ENCODE results near the gene SH2D4B.

SH2D4B gene

DNA sequence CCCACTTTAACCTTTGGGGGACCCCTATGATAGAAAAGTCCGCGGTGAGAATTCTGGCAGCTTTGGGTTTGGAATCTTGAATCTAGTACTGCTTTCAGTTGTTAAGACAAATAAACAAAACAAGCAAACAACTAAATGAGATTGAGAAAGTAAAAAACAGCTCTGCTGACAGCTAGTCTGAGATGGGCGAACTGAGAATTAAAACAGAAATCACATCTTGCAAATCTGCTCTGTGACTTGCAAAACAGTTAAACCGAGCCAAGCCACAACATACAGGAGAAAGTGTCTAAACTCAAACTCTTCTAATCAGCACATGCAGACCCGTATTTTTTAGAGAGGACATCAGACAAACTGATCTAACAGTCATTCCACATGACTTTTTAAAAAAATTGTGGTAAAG, 110.4 kb downstream of the SH2D4B start:
- no peak for DNase-seq

DNA sequence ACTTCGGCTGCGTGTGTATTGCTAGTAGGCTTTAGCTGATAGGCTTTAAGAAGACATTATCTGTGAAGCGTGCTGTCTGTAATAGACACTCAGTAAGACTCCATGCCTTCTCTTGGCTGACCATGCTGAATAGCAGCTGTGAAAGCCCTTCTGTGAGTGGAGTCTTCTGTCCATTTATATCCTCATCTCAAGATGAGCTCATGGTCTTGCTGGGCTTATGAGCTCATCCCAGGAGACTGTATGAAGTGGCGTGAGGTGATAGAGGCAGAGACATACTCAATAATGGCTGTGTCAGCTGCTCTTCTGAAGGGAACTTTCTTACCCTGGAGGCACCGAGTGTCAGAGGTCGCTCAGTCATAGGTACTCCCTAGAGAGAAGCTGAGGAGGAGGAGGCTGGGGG, 111.5 kb downstream of the SH2D4B start:
- DNase-seq, result no peak

DNA sequence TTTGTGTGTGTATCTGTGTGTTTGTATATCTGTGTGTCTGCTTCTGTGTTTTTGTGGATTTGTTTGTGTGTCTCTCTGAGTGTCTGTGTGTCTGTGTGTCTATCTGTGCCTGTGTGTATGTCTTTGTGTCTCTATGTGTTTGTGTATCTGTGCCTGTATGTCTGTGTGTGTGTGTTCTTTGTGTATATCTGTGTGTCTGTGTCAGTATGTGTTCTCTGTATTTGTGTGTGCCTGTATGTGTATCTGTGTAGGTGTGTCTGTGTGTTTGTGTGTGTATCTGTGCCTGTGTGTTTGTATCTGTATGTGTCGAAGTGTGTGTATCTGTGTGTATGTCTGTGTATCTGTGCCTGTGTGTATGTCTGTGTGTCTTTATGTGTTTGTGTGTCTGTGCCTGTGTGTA, 118.2 kb downstream of the SH2D4B start:
- no peak for DNase-seq

DNA sequence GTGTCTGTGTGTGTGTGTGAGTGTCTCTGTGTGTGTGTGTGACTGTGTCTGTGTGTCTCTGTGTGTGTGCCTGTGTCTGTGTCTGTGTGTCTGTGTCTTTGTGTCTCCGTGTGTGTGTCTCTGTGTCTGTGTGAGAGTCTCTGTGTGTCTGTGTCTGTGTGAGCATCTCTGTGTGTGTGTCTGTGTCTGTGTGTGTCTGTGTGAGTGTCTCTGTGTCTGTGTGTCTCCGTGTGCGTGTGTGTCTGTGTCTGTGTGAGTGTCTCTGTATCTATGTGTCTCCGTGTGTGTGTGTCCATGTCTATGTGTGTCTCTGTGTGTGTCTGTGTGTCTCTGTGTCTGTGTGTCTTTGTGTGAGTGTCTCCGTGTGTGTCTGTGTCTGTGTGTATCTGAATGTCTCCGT, 120.4 kb downstream of the SH2D4B start:
- no peak for DNase-seq

GRCh38 chr10:80659289-80659688, 121.6 kb downstream of the SH2D4B start:
- no peak for DNase-seq

- DNase-seq, result no peak
Observed at GRCh38 chr10:80660266-80660665, 122.6 kb downstream of the SH2D4B start.

DNA sequence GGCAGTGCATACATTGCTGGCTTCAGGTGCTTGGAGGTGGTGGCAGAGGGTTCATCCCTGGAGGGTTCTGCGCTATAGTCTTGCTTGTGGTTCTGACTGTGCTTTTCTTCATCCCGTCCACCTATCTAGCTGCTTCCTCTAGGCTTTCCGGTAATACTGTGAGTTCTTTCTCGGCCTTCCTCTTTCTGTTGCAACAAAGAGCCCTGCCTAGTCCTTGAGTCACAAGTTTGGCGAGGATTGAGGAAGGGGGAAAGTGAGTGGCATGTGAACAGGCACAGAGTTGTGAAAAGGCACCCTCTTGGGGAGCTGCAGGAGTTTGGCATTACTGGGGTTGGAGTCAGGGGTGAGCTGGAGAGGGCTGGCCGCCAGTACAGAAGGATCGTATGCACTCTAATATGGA, 123.0 kb downstream of the SH2D4B start:
- peak; percentile 64 for DNase-seq

DNA sequence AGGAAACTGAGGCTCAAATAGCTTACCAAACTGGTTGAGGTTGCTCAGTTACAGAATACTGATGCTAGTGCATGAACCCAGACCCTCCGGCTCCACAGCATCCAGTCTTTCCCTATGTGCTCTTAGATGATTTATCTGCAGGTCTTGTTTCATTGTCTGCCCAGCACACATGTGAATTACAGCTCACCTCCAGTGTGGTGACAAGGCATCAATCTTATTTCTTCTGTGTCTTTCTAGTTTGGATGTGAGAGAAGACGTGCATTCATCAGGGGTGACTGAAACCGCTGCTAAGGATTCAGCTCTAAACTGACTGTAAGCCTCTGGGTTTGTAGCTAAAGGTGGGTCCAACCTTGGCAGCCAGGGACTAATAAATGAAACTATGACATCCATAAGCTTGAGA, 123.8 kb downstream of the SH2D4B start:
- no peak for DNase-seq

DNA sequence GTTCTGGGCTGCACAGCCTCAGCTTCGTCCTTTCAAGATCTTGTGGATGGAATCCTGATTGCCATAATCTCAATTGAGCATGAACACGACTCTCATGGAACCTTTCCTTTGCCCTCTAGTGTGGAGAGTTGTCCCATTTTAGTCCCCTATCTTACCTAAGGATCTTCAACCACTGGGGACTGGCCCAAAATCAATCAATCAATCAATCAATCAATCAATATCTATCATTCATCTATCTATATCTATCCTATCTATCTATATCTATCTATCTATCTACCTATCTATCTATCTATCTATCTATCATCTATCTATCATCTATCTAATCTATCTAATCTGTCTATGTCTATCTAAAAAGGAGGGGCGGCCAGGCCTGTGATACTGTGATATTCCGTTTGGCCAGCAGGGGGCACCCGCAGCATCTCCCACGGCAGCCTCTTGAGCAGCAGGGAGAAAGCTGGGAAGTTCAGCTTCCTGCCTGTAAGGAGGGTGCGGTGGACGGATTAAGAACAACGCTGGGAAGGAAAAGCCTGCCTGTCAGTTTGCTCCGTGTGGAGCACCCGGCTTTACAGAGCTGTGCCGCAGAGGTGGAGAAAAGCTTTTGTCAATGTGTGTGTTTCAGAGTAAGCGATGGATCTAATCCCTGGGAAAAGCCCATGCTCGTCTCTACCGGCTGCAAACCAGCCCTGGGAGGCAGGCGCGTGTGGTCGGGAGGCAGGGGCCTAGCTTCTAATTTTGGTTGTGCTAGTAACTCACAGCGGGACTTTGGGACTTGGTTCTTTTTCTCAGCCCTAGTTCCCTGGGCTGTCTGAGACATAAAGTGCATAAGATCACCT, 124.9 kb downstream of the SH2D4B start:
- DNase-seq, result peak; percentile 42

DNA sequence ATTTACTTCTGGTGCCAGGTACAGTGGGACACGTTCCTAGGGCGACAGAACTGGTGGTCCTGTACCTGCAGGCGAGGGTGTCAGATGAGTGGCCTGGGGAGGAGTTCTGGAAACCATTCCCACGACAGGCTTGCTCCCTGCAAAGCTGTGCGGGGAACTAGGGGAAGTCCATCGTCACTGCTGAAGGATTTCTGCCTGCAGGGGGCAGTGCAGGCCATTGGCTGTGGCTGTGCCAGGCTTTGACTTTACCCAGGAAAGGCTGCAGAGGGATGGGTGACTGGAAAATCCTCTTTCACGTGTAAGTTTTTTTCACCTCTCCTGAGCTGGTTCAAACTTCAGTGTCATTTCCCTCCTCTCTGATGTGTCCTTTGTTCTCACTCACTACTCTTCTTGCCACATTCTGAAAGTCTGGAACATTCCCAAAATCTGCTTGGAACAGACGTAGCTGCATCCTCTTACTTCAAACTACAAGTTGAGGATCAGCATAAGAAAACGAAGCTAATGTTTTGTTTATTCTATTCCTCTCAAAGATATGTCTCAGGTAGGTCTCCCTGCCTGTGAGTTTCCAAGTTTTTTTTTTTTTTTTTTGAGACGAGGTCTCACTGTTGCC, 126.5 kb downstream of the SH2D4B start:
- DNase-seq, result peak; percentile 46

DNA sequence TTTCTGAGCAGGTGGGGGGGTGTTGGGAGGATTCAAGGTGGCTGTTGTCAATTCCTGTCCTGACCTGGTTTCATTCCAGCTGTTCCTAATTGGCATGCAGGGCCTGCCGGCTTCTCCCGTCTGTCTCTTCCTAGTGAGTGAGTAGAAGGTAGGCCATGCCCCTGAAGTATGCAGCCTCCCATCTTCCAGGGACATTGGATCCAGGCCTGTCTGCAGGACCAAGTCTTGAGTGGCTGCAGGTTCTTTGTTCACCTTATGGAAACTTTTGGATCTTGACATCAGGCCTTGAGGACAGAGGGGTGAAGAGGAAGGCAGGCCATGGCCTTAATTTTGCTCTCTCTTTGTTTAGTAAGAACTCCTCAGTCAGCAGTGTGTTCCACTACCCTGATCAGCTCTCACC, 131.8 kb downstream of the SH2D4B start:
- no peak for DNase-seq

DNA sequence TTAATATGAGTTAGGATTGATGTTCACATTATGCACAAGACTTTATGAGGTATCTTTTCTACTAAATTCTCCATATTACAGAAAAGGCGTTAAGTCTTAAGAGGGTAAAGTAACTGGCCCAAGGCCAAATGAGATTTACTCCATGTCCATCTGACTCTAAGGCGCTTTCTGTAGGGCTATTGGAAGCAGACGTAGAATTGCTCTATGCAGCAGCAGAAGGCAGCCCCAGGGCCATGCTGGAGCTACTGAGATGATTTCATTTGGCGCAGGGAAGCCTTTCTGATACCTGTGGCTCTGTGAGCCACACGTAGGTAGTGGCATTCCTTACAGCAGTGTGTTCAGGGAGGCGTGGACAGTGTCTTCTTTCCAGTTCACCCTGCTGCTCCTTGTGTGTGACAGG, 133.1 kb downstream of the SH2D4B start:
- no peak for DNase-seq

DNA sequence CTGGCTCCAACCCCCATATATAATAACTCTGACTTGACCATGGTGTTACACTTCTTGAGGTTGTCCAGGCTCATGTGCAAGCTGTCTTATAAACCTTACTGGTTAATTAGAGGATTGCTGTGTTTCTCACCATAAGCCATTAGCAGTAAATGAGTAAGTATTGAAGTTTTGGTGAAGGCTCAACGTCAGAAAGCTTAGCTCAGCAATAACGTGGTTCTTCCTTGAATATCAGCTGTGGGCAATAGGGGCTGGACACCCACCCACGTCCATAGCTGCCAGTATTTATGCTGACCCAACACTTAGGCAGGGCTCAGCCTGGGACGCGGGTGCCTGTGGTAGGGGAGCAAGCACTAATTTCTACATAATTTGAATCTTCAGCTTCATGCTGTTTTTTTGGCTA, 134.1 kb downstream of the SH2D4B start:
- DNase-seq, result no peak

DNA sequence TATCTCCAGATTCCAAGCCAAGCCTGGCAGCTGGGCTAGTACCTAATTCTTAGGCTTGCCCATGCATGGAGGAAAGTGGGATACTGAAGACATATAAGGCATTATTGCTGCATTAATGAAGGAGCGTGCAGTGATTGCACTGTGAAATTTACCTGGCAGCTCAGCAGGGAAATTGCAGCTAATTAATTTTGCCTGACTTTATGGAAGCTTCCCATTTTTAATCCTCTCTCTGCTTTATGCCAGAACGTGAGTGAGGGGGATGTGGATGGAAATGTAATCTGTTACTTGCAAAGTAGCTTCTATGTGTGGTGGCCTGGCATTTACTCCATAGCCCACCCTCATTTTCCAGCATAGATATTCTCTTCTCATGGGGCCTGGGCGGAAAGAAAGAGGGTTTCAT, 134.9 kb downstream of the SH2D4B start:
- no peak for DNase-seq

GRCh38 chr10:80674809-80675208, 137.1 kb downstream of the SH2D4B start:
- no peak for DNase-seq

DNA sequence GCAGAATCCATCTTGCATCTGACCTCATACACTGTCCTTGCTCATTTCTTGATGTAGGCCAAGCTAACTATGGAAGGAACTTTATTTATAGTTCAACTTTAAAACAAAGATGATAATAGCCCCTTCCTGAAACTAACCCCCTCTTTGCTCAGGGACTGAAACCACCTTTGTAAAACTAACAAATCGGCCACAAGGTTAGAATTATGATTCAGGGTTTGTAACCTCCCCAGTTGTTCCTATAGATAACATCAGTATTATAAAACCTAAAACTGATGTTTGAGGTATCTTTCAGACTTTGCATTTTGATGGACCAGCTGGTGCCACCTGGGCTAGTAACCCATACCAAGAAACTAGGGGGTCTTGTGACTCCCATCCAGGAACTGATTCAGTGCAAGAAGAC, 143.4 kb downstream of the SH2D4B start:
- DNase-seq, result no peak

GRCh38 chr10:80684259-80684658, 146.6 kb downstream of the SH2D4B start:
- no peak for DNase-seq

GRCh38 chr10:80685355-80685754, 147.7 kb downstream of the SH2D4B start:
- no peak for DNase-seq

- DNase-seq, result no peak
Observed at GRCh38 chr10:80686734-80687475, 149.2 kb downstream of the SH2D4B start.

- no peak for DNase-seq
Observed at GRCh38 chr10:80687476-80687789, 149.7 kb downstream of the SH2D4B start.

DNA sequence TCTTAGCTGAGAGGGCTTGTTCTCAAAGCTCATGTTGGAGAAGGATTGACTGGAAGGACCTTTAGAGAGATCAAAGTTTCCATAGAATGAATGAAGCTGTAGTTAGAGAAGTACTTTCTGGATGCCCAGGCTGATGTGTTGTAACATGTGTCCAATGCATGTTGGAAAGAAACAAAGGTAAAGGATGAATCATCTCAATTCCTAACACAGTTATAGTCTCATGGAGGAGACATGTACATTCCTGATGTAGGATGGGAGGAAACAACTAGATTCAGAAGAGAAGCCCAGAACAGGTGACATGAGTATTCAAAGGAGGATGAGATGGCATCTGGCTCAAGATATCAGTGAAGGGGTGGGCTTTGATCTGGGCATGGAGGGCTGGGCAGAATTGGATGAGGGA, 152.7 kb downstream of the SH2D4B start:
- DNase-seq, result no peak

GRCh38 chr10:80691441-80691840, 153.7 kb downstream of the SH2D4B start:
- no peak for DNase-seq

DNA sequence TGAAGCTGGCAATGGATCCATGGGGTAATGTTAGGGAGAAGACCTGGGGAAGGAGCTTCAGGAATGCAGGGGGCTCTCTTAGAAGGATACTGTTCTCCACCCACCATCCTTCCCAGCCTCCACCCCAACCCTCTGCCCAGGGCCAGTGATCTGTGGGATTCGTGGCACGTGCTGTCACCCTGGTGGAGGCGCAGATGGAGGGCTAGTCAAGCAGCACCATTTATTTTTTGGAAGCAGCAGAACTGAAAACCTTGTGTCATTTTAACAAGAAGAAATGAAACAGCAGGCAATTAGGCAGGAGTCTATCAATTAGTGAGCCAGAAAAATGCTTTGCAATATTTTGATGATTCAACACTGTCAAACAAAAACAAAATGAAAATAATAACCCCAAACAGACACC, 155.9 kb downstream of the SH2D4B start:
- DNase-seq, result no peak

DNA sequence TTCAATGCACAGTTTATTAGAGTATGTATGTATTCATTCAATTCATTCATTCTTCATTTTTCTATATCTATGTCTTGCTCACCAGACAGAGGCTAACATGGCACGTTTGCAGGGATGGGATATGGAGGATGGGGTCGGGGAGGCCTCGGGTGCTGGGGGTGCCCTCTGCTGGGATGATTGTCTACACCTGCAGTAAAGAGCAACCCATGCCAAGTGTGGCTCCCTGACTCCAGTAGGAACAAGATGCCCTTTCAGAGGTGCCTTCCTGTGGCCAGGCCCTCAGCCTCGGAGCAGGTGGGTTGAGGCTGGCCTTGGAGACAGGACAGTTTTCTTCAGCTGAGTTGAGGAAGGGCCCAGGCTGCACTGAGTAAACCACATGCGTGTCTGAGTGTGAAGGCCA, 157.2 kb downstream of the SH2D4B start:
- no peak for DNase-seq

All from GDM1 (cell line).